ENCODE measurements around the gene MYH15.

MYH15 gene

GRCh38 chr3:108401836-108402235, 108.6 kb downstream of the MYH15 start:
- in situ Hi-C loops (cut with MboI; ENCODE audit: low sequenced_read_pairs, unreplicated experiment): loop anchor here (25.0 kb wide), 1 partner anchor 465 kb away; no protein-coding TSS in a partner anchor
- TF ChIP-seq, protein P1, sequence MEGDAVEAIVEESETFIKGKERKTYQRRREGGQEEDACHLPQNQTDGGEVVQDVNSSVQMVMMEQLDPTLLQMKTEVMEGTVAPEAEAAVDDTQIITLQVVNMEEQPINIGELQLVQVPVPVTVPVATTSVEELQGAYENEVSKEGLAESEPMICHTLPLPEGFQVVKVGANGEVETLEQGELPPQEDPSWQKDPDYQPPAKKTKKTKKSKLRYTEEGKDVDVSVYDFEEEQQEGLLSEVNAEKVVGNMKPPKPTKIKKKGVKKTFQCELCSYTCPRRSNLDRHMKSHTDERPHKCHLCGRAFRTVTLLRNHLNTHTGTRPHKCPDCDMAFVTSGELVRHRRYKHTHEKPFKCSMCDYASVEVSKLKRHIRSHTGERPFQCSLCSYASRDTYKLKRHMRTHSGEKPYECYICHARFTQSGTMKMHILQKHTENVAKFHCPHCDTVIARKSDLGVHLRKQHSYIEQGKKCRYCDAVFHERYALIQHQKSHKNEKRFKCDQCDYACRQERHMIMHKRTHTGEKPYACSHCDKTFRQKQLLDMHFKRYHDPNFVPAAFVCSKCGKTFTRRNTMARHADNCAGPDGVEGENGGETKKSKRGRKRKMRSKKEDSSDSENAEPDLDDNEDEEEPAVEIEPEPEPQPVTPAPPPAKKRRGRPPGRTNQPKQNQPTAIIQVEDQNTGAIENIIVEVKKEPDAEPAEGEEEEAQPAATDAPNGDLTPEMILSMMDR (IDR thresholded peaks at IDR 0.05; ENCODE audit: borderline replicate concordance, control extremely low read depth, extremely low read depth, insufficient read depth, missing control alignments): no peak
- no peak for DNase-seq (ENCODE audit: low spot score)

GRCh38 chr3:108398510-108398909, 111.9 kb downstream of the MYH15 start:
- TF ChIP-seq, protein P1 (IDR thresholded peaks at IDR 0.05; ENCODE audit: borderline replicate concordance, control extremely low read depth, extremely low read depth, insufficient read depth, missing control alignments): no peak
- in situ Hi-C loops (cut with MboI; ENCODE audit: low sequenced_read_pairs, unreplicated experiment): no loop called here
- no peak for DNase-seq (ENCODE audit: low spot score)

DNA sequence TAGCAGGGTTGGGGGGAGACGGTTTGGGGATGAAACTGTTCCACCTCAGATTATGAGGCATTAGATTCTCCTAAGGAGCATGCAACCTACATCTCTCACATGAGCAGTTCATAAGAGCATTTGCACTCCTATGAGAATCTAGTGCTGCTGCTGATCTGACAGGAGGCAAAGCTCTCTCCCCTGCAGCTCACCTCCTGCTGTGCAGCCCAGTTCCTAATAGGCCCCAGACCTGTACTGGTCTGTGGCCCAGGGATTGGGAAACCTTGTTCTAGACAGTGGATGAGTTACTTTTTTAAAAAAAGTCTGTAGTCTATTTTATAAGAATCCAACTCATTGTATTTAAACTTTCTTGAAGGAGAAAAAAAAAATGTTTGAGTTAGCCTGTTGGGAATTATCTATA, 114.1 kb downstream of the MYH15 start:
- in situ Hi-C loops (cut with MboI; ENCODE audit: low sequenced_read_pairs, unreplicated experiment): no loop called here
- TF ChIP-seq, protein P1 (IDR thresholded peaks at IDR 0.05; ENCODE audit: borderline replicate concordance, control extremely low read depth, extremely low read depth, insufficient read depth, missing control alignments): no peak
- DNase-seq (ENCODE audit: low spot score): no peak

GRCh38 chr3:108394563-108394962, 115.8 kb downstream of the MYH15 start:
- in situ Hi-C loops (cut with MboI; ENCODE audit: low sequenced_read_pairs, unreplicated experiment): no loop called here
- no peak for DNase-seq (ENCODE audit: low spot score)
- TF ChIP-seq, protein P1 (IDR thresholded peaks at IDR 0.05; ENCODE audit: borderline replicate concordance, control extremely low read depth, extremely low read depth, insufficient read depth, missing control alignments): no peak

DNA sequence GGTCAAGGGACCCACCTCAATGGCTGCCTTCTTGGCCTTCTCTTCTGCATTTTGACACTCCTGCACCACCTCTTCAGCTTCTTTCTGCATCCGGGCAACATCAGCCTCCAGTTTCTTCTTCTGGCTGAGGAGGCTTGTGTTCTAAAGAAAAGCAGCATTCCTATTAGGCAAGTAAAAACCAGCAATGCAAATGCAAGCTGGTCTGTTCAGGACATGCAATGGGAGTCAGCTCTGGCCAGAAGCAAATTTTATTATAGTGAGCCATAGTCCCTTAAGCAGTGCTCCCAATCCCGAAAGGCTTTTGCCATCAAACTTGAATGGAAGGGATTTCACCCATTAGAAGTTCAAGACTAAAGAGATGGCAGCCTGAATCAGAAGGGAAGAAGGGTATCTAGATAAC, 116.4 kb downstream of the MYH15 start:
- TF ChIP-seq, protein P1 (IDR thresholded peaks at IDR 0.05; ENCODE audit: borderline replicate concordance, control extremely low read depth, extremely low read depth, insufficient read depth, missing control alignments): no peak
- in situ Hi-C loops (cut with MboI; ENCODE audit: low sequenced_read_pairs, unreplicated experiment): no loop called here
- DNase-seq (ENCODE audit: low spot score): no peak

DNA sequence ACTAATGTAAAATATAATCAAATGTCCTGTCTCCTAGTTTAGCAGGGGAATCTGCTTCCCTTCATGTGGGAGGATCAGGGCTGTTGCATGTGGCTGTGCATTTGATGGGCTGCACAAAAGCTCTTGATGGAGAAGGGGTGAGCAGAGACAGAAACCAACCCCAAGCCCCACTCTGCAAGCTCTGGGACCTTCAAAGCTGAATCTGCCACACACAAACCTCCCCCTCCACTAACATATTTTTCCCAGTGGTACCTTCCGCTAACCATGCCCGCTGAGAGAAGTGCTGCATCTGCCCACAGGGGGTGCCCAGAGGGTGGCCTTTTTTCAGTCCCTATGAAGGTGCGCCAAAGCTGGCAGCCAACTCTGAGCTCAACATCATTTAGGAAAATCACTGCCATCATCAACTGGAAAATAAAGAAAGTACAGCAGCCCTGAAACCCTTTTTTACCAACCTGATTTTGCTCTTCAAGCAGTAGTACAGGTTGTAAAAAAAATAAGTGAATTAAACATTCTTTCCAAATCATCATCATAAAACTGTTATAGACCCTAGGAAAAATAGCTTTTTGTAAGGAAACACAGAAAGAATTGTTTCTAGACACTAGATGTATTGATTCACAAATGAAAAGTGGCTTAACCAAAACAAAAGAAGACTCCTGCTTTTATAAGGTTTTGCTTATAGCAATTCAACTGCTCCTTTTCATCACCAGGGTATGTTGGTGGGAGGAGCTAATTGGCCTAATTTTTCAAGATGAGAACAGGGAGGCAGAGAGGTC, 117.1 kb downstream of the MYH15 start:
- DNase-seq (ENCODE audit: low spot score): no peak
- in situ Hi-C loops (cut with MboI; ENCODE audit: low sequenced_read_pairs, unreplicated experiment): no loop called here
- TF ChIP-seq, protein P1 (IDR thresholded peaks at IDR 0.05; ENCODE audit: borderline replicate concordance, control extremely low read depth, extremely low read depth, insufficient read depth, missing control alignments): no peak

Data from GM13976 (cell line).